Measurements from ENCODE around the gene MIOS. TPM values are rescaled to one million over a fixed set of nuclear protein-coding genes. Genes with fewer than 3 reads are reported as not detected.

The MIOS gene
- 45.6 TPM for total RNA-seq

DNA sequence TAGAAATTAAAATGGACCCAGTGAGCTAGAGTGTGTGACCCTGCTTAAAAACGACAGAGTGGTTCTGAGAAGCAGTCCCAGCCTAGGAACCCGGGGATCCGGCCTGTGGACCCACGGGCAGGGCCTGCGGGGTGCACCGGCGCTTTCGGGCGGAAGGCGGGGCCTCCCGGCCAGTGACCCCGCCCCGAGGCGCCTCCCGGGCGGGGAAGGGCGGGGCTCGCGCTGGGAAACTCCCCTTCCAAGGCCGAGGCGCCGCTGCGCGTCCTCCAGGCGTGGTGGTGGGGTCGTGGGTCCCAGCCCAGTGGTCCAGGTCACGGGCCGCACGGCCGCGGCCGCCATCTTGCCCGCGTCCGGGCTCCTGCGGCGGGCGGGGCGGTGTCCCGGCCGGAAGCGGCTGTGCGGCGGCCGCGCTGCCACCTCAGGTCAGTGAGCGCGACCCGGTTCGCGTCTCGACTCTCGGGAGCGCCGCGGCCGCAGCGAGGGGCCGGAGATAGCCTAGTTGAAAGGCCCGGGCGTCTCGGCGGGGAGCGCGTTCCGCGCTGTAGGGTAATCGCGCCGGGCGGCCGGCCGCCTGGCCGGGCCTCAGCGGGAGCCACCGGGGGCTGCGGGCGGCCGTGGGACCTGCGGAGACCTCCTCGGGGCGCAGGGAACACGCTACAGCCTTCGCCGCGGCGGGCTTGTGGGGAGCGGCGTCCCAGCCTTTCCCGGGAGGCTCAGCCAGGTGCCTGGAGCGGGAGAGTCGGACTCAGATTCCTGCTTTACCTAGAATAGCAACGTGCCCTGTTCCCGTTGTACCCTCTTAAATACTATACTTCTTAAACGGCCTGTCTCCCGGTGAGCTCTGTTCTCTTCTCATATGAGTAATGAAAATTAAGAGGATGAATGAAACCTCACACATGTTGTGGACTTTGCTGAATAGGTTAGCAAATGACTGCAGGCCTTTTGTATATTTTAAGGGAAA is at the start of gene MIOS:
TSS of gene MIOS (plus strand) at position 234 of the 961 bp plus-strand sequence. CDS start 5,592 bp downstream, outside the sequence.

DNA sequence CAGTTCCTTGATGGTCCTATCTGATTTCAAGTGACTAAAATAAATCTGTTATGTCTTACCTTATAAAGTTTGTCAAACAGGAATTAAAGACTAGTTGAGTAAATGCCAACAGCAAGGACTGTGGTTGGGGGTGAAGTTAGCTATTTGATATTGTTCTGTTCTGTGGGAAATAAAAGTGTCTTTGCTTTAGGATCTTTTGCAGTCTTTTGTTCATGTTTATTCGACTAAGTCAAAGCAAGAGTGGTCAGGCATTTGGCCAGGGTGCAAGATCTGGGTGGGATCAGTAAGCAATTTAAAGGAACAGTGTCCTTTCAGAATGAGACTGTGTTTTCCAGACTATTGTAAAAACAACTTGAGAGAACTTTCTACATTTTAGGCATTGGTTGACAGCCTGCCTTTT is 31.0 kb upstream of the MIOS start, which contains the start of gene COL28A1:
TSS of gene COL28A1 (minus strand) at position 183 of the 400 bp plus-strand sequence. CDS start 2,998 bp downstream, outside the sequence.

DNA sequence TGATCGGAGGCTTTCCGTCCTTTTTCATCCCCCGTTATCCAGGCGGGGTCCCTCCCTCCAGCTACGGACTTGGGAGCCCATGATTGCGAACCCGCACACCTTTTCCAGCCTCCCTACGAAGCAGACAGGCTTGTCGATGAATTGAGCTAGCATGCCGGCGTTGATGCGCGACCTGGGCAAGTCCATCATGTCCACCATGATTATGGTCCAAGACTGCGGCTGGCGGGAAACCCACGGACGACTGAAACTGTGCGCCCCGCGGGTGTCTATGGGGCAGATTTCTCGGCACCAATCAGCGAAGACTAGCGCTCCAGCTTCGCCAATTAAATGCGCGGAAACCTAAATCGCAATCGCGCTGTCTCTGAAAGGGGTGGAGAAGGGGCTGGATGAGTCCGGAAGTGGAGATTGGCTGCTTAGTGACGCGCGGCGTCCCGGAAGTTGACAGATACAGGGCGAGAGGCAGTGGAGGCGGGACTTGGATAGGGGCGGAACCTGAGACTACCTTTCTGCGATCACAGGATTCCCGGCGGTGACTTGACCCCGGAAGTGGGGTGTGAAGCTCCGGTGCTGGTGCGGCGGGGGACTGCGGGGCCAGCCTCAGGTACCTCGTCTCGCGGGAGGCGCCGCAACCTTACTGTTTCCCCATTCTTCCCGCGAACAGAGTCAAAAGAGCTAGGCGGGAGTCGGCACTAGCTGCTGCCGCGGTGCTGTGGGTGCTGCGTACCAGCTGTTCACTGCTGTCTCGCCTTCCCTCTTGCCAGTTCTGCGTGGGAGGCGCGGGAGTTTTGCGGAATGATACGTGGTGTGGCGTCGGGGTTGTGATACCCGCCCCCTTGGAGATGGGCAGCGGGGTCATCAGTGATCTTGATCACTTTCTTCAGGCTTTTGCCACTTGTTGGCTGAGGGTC is 73.8 kb downstream of the MIOS start, which contains the start of gene UMAD1:
TSS of gene UMAD1 (plus strand) at position 532 of the 908 bp plus-strand sequence. CDS start 32,620 bp downstream, outside the sequence.

Other genes starting within 250 kb of the MIOS start
- 4.8 TPM for gene COL28A1, start 31.0 kb upstream of the MIOS start, total RNA-seq
- gene UMAD1, start 73.9 kb downstream of the MIOS start, total RNA-seq: 14.1 TPM
- 19.9 TPM for gene RPA3, start 151.7 kb downstream of the MIOS start, total RNA-seq